Mucosa of rectum (tissue), 2 donors: ENCODE results near the gene SKAP1.
"Not testable (repeated sequence)": the region's sequence is repeated elsewhere in the genome, so short reads cannot be mapped to it uniquely, and the experiment has no call there.

Source experiments
- H3K27ac ChIP-seq, 2 donors: one replicate each; pipeline ENCODE4 v1.7.0; 2013; ENCODE audit warnings: inconsistent platforms in 2 of 2, low read depth in 2 of 2, low read length in 2 of 2
- H3K27me3 ChIP-seq, 2 donors: one replicate each; pipeline ENCODE4 v1.7.0; 2013; ENCODE audit warnings: low read length in 2 of 2; ENCODE audit not compliant: control insufficient read depth in 2 of 2, insufficient read depth in 2 of 2
- H3K36me3 ChIP-seq, 2 donors: one replicate each; pipeline ENCODE4 v1.7.0; 2013; ENCODE audit warnings: low read length in 2 of 2; ENCODE audit not compliant: control insufficient read depth in 2 of 2, insufficient read depth in 2 of 2
- H3K4me1 ChIP-seq, 2 donors: one replicate each; pipeline ENCODE4 v1.7.0; 2013; ENCODE audit warnings: low read length in 2 of 2, mild to moderate bottlenecking in 1 of 2; ENCODE audit not compliant: control insufficient read depth in 2 of 2, insufficient read depth in 2 of 2
- H3K4me3 ChIP-seq, 2 donors: one replicate each; pipeline ENCODE4 v1.7.0; 2013; ENCODE audit warnings: low read length in 2 of 2
- H3K9ac ChIP-seq, 2 donors: one replicate each; pipeline ENCODE4 v1.7.0; 2013; ENCODE audit warnings: low read length in 2 of 2, low read depth in 1 of 2, mild to moderate bottlenecking in 1 of 2
- H3K9me3 ChIP-seq, 2 donors: one replicate each; pipeline ENCODE4 v1.7.0; 2013; ENCODE audit warnings: low read length in 2 of 2; ENCODE audit not compliant: control insufficient read depth in 2 of 2
- donor health status: healthy.
- donor health status: Normal muscosa, but diverticular disease.

SKAP1 gene

DNA sequence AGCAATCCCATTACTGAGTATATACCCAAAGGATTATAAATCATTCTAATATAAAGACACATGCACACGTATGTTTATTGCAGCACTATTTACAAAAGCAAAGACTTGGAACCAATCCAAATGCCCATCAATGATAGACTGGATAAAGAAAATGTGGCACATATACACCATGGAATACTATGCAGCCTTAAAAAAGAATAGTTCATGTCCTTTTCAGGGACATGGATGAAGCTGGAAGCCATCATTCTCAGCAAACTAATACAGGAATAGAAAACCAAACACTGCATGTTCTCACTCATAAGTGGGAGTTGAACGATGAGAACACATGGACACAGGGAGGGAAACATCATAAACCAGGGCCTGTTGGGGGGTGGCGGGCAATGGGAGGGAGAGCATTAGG is 19.3 kb upstream of the SKAP1 start:
- H3K27ac ChIP-seq, H3K4me3 ChIP-seq, H3K27me3 ChIP-seq, H3K36me3 ChIP-seq, H3K4me1 ChIP-seq, H3K9me3 ChIP-seq, H3K9ac ChIP-seq: not testable (repeated sequence)

DNA sequence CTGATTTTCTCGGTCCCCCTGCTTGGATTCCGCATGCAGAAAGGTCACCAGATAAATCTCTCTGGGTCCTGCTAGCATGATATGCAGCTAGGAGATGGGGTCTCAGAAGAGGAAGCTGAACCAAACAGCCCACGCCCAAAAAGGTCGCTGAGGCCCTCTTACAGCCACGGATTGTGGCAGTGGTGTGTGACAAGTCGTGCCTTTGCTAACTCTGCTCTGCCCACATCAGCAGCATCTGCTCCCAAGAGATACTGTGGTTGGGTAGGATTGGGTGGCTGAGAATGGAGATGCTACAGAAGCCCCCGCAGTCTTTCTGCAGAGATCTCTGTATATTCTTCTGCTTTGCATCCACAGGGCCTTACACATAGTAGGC is 15.2 kb upstream of the SKAP1 start:
- Histone ChIP-seq H3K27me3 (no peaks in the 10 kb centered on the region), H3K27ac (no peak overlapping the region), H3K4me3 (no peak overlapping the region), H3K36me3 (no peaks in the 10 kb centered on the region), H3K9ac (no peak overlapping the region), H3K9me3 (no peaks in the 10 kb centered on the region), H3K4me1 (peaks cover 0 to 8% of the 10 kb centered on the region in 2 donors)

DNA sequence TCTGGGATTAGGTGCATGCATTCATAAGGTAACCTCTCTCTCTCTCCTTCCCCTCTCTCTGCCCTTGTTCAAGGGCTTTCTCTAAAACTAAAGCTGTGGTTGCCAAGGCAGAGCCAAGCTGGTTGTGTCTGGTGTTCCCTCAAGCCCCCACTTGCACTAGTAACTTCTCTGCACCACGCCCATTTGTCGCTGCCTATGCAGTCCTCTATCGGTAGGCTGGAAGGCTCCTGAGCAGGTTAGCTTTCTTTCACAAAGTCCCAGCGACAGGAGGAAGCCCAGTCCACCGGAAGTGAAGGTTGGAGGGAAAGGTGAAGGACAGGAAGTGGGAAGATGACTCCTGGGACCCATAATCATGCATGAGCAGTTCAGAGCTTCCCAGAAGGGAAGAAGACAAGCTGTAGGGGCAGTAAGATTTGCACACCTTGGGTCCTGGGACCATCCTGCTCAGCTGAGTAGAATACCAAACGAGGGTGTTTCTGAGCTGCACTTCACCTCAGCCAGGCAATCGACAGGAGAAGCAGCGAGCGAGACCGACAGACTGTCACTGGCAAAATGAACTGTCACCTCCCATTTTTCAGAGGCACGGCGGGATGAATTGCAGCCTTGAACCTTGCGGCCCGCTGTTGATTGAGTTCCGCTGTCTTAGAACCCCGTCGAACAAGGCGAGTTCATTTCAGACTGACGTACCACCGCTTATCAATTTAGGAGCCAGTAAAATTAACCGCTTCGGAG is 14.7 kb upstream of the SKAP1 start:
- no peaks in the 10 kb centered on the region for H3K27me3 ChIP-seq
- H3K36me3 ChIP-seq: no peaks in the 10 kb centered on the region
- no peak overlapping the region for H3K27ac ChIP-seq
- peak overlapping the region in 1 of 2 donors; percentile 8 for H3K4me3 ChIP-seq
- no peaks in the 10 kb centered on the region for H3K9me3 ChIP-seq
- no peak overlapping the region for H3K9ac ChIP-seq
- H3K4me1 ChIP-seq: peaks cover 4 to 8% of the 10 kb centered on the region in 2 donors

DNA sequence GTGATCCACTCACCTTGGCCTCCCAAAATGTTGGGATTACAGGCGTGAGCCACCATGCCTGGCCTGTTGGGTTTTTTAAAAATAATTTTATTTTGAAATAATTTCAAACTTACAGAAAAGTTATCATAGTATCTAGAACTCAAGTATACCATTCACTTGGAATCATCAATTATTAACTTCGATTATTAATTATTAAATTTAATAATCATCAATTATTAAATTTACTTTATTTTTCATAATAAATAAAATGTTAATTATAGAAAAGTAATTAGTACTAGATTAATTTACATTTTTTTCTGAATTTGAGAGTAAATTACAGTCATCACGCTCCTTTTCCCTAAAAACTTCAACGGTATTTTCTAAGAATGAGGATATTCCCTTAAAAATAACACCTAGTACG is 13.7 kb upstream of the SKAP1 start:
- Histone ChIP-seq H3K27me3 (no peaks in the 10 kb centered on the region), H3K36me3 (no peaks in the 10 kb centered on the region), H3K9me3 (no peaks in the 10 kb centered on the region), H3K4me3 (no peak overlapping the region), H3K9ac (no peak overlapping the region), H3K4me1 (peaks cover 5 to 8% of the 10 kb centered on the region in 2 donors), H3K27ac (no peak overlapping the region)

DNA sequence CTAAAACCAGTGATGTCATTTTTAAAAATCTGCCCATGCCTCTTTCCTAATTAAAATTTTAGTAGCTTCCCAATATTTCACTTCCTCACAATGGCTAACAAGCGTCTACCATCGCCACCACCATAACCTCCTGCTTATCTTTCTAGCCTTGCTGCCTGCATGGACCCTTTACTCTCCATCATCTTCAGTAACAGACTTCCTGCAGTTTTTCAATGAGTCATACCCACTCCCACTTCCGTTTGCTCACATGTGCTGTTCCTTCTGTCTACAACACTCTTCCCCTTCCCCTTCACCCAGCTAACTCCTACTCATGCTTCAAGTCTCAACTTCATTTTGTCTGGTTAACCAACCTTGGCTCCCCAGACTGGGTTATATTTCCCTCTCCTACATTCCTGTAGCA is 12.8 kb upstream of the SKAP1 start:
- peaks cover 5 to 8% of the 10 kb centered on the region in 2 donors for H3K4me1 ChIP-seq
- no peak overlapping the region for H3K4me3 ChIP-seq
- H3K27me3 ChIP-seq: no peaks in the 10 kb centered on the region
- H3K9ac ChIP-seq: no peak overlapping the region
- H3K36me3 ChIP-seq: no peaks in the 10 kb centered on the region
- H3K27ac ChIP-seq: no peak overlapping the region
- no peaks in the 10 kb centered on the region for H3K9me3 ChIP-seq

DNA sequence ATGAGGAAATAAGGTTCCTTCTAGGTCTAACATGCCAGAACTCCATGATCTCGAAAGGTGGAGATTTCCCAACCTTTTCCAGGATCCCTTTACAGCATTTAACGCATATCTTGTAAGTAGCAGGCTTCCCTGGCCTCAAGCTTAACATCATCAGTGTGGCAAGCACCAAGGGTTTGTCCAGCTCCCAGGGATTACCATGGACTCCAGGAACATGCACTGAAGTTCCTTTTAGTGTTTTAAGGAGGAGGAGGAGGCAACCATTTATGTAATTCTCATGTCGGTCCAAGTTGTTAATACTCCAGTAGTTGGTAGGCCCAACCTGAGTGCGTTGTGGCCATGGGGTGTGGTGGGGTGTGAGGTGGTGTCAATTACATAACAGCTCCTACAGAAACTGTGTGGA is 11.8 kb upstream of the SKAP1 start:
- peaks cover 0 to 1% of the 10 kb centered on the region in 2 donors for H3K27me3 ChIP-seq
- peaks cover 5 to 8% of the 10 kb centered on the region in 2 donors for H3K4me1 ChIP-seq
- no peak overlapping the region for H3K4me3 ChIP-seq
- H3K27ac ChIP-seq: peak overlapping the region in 1 of 2 donors; percentile 19
- H3K9ac ChIP-seq: no peak overlapping the region
- no peaks in the 10 kb centered on the region for H3K36me3 ChIP-seq
- no peaks in the 10 kb centered on the region for H3K9me3 ChIP-seq

DNA sequence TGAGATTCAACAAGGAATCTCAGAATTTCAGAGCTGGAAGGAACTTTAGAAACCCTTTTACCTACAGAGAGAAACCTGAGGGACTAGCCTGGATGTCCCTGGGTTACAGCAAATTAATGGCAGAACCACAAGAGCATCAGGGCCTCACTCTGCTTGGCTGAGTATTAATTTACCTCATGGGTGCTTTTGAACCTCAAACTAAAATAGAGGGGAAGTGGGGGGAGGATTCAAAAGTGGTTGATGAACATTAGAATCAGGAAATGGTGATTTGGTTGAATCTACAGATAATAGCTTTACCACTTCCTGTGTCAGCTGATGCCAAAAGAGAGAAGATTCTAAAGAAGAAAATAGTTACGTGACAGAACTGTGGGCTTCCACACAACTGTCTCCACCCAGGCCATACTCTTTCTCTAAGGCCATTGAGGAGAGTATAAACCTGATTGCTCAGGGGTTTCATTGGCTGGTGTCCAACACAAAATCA is 11.3 kb upstream of the SKAP1 start:
- Histone ChIP-seq H3K36me3 (no peaks in the 10 kb centered on the region), H3K27ac (peak overlapping the region in 1 of 2 donors; percentile 63), H3K9me3 (no peaks in the 10 kb centered on the region), H3K27me3 (peaks cover 0 to 4% of the 10 kb centered on the region in 2 donors), H3K4me1 (peaks cover 5 to 8% of the 10 kb centered on the region in 2 donors), H3K9ac (no peak overlapping the region), H3K4me3 (no peak overlapping the region)

DNA sequence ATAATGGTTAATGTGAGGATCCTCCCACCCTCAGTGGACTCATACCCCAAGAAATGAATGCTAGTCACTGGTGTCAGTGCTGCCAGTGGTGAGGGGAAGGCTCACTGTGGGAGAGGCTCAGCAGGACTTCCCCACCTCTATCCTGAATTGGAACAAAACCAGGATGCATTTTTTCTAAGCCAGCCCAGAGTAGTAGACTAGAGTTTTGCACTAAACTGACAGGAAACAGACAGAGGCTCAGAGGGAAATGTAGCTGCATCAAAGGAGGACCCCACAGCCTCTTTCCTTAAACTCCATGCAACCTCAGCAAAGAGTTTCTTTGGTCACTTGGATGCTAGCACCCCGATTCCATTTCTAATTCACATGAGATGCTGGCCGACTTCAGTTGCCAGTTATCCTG is 10.7 kb upstream of the SKAP1 start:
- H3K36me3 ChIP-seq: no peaks in the 10 kb centered on the region
- H3K9ac ChIP-seq: no peak overlapping the region
- H3K4me1 ChIP-seq: peaks cover 5 to 8% of the 10 kb centered on the region in 2 donors
- H3K9me3 ChIP-seq: no peaks in the 10 kb centered on the region
- peak overlapping the region in 1 of 2 donors; percentile 63 for H3K27ac ChIP-seq
- no peak overlapping the region for H3K4me3 ChIP-seq
- peaks cover 0 to 4% of the 10 kb centered on the region in 2 donors for H3K27me3 ChIP-seq

DNA sequence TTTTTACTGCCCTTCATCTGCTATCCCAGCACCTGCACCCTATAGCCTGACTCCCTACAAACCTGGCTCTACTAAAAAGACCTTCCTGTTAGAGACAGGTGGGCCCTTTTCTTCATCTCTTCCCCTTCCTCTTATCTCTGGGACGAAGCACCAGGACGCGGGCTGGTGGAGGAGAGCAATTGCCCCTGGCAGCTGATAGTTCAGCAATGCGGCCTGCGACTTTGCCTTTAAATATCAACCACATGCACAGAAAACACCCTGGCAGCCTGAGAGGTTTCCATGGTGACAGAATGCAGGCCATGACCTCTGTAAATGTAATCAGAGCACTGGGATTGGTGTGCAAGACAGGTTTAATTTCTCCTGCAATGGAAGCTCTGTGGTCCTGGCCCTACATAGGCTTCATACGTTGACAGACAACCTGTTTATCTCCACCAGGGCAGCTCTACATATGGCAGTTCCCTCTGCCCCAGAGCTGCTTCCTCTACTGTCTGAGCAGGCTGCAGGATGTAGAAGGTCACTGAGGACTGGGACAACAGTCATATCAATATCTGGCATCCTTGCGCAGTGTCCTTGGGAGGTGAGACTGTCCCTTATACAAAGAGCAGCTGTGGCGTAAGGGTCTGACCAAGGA is 10.0 kb upstream of the SKAP1 start:
- Histone ChIP-seq H3K4me1 (peaks cover 5 to 8% of the 10 kb centered on the region in 2 donors), H3K36me3 (no peaks in the 10 kb centered on the region), H3K4me3 (no peak overlapping the region), H3K27me3 (peaks cover 0 to 4% of the 10 kb centered on the region in 2 donors), H3K9ac (no peak overlapping the region), H3K9me3 (no peaks in the 10 kb centered on the region), H3K27ac (peak overlapping the region in 1 of 2 donors; percentile 63)

DNA sequence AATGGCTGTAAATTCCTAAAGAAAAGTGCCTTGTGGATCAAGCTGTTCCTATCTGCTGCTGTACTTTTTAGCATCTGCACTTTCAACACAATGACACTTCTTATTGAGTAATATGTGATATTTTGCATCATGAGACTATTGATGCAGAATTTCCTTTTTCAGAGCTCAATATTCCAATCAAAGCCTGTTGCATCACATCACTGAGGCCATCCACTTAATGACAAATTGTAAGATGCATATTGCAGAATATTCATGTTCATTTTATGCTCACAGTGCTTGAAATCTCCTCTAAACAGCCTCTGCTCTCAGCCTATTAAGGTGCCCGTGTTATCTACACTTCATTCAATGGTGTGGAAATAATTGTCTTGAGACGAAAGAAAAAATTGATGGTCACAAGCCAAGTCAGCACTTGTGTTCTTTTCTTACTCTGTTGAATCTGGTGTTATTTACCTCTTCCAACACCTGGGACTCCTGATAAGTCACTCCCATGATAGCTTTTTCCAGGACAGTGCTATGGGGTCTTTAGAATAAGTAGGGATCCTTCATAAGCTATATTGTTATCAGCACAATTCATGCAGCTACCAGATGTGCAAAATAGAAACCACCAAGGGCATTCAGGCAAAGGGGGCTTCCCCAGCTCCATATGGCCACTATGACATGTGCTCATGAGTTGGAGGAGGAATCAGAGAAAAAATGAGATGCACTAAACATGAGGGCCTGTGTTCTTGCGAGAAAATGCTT is 9.3 kb upstream of the SKAP1 start:
- H3K4me3 ChIP-seq: no peak overlapping the region
- H3K27me3 ChIP-seq: peaks cover 0 to 4% of the 10 kb centered on the region in 2 donors
- peaks cover 5 to 8% of the 10 kb centered on the region in 2 donors for H3K4me1 ChIP-seq
- H3K9me3 ChIP-seq: no peaks in the 10 kb centered on the region
- no peak overlapping the region for H3K9ac ChIP-seq
- H3K36me3 ChIP-seq: no peaks in the 10 kb centered on the region
- peak overlapping the region in 1 of 2 donors; percentile 63 for H3K27ac ChIP-seq
